Stimulated activated CD4-positive, alpha-beta T cell treated with anti-CD3 and anti-CD28 coated beads, Interleukin-1b, Interleukin-23, amount 100 ng/mL, for 24 hours (primary cell): ENCODE measurements around the gene MACO1.
"Not testable (repeated sequence)": the region's sequence is repeated elsewhere in the genome, so short reads cannot be mapped to it uniquely, and the experiment has no call there.

Experiments
- DNase-seq, 4 experiments: peaks; one replicate each; pipeline ENCODE4 v3.0.0-alpha.2; 2020; ENCODE audit warnings: low read depth in 4 of 4, low spot score in 1 of 4

The MACO1 gene, protein sequence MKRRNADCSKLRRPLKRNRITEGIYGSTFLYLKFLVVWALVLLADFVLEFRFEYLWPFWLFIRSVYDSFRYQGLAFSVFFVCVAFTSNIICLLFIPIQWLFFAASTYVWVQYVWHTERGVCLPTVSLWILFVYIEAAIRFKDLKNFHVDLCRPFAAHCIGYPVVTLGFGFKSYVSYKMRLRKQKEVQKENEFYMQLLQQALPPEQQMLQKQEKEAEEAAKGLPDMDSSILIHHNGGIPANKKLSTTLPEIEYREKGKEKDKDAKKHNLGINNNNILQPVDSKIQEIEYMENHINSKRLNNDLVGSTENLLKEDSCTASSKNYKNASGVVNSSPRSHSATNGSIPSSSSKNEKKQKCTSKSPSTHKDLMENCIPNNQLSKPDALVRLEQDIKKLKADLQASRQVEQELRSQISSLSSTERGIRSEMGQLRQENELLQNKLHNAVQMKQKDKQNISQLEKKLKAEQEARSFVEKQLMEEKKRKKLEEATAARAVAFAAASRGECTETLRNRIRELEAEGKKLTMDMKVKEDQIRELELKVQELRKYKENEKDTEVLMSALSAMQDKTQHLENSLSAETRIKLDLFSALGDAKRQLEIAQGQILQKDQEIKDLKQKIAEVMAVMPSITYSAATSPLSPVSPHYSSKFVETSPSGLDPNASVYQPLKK

DNA sequence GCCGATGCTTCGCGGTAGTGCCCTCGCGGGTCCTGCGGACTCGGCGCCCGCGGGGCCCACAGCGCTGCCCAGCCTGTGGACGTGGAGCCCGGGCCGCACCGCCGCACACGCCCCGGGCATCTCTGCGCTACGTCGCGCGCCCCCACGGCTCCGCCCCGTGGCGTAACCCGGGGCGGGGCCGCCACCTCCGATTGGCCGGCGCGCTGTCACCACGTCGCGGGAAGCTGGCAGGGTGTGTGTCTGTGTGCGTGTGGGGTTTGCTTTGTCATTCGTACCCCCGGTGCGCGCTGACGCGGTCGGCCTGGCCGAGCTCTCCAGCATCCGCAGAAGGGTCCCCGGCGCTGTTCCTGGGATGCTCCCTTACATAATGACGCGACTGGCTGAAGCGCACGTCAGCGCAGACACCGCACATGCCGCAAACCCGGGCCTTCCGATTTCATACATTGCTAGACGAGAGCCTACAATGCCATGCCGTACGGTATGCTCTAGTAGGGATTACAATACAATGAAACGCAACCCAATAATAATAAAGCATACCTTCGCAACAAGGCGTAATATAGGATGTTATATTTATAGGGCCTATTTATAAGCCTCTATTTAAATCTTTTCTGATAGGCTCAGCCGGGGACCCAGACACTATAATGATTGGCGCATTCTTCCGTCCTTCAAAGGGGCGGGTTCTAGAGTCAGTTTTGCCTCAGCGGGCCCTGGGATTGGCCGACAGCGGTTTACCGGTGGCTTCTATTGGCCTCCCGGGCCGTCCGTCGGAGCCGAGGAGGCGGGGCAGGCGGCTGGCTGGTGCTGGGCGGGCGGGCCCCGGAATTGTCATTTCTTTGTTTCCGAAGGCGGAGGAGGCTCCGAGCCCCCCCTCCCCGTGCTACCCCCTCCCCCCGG lies at the start of gene MACO1:
TSS of gene MACO1 (plus strand) at position 825 of the 894 bp plus-strand sequence. CDS start 202 bp downstream, outside the sequence.
- peak; percentile 89 to 94 (median 92) for DNase-seq

DNA sequence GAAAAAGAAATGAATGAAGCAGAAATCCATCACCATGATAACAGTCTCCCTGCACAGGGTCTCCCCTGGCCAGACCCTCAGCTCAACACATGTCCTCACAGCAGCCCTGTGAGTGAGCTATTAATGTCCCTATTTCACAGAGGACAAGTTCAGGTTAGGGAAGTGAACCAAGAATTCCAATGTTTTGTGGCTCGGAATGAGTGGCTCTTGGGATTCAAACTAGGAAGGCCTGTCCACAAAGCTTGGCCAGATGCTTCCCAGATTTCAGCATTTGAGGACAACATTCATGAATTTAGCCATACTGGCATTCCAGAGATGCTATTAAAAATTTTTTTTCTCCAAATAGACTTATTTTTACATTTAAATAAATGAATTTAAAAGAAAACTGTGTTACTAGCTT lies 48.2 kb upstream of the MACO1 start:
- DNase-seq: not testable (repeated sequence)

DNA sequence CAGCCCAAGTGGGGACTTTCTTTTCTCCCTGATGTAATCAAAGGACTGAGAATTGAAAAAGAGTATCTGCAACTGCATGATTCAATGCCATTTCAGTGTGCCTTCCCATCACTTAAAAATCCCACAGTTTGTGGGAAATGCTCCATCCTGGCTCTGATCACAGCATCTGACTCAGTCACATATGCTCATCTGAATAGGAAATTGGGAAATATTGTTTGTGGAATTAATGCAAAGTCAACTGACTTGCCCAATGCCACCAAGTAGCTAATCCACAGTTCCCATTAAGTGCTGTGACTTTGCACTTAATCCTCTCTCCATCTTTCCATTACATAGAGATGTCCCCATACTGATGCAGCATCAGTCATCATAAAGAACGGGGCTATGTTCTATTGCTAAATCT lies 47.6 kb upstream of the MACO1 start:
- DNase-seq: not testable (repeated sequence)

DNA sequence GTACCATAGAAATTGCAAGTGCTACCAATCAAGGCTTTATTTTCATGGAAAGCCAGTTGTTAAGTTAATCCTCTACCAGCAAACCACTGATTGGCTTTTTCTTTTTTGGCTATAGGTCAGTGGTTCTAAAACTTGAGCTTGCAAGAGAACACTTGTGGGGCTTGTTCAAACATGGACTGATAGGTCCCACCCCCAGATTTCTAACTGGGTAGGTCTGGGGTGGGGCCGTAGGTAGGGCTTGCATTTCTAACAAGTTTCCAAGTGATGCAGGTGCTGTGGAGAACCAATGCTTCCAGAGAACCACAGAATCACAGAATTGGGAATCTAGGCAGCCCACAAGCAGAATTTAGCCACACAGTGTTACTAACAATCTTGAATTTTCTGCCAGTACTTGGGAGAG lies 46.8 kb upstream of the MACO1 start:
- DNase-seq: not testable (repeated sequence)

DNA sequence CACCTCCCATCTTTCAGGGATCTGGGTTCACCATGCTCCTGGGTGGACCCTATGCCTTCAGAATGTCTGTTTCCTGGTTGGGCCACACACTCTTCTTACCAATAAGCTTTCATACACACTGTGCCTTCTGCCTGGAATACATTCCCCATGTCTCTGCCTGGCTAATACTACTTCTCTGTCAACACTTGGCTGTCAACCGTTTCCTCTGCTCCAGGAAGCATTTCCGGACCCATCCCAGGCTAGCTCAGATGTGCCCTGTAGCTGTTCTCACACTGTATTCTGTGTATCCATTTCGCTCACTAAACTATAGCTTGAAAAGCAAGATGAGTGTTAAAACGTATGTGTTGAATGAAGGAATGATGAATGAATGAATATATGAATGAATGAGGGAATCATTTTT lies 43.6 kb upstream of the MACO1 start:
- not testable (repeated sequence) for DNase-seq

DNA sequence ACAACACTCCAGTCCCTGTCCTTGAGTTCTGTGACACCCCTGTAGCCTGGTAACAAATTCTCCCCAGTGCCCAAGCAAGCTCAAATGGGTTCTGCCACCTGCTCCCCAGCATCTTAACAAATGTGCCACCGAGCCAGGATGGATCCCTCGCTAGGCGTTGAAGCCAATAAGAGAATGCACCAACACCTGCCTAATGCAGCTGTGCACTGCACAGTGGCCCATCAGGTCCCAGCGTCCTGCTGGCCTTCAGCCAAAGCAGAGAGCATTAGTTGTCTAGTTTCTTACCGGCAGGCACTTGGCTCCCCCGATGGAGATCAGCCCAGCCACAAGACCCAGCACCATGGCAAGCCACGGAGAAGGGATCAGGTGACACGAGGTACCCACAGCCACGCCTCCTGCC lies 42.0 kb upstream of the MACO1 start:
- DNase-seq: not testable (repeated sequence)

DNA sequence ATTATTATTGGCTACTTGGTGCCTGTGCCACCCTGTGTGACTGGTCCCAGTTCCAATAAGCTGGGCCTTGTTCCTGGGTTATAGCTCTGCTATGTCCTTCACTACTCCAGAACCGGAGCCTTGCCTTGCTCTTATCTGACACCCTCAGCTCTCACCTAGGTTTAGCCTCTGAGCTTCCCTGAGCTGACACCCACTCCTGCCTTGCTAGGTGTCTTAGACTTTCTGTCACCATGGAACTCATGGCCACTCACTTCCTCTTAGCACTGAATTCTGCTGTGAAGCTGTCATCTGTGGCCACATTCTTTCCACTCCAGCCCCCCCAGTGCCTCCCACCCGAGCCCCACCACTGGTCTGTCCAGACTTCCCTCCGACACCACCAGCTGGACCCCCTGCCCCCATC lies 41.0 kb upstream of the MACO1 start:
- not testable (repeated sequence) for DNase-seq

DNA sequence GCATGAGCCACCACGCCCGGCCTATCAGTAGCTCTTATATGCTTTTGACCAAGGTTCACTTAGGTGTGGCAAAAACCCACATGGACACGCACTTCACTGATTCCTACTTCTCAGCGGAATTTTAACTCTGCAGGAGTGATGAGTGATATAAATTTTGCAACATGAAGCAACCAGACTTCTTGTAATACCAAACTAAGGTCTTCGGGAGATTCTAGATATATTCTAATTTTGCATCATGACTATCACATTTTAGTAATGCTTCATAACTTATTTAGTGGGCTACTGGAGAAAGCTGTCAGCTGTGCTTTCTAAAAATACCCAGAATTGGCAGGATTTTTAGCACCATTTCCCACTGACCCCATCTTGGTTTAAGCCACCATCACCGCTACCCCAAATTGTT lies 37.9 kb upstream of the MACO1 start:
- DNase-seq: no peak

DNA sequence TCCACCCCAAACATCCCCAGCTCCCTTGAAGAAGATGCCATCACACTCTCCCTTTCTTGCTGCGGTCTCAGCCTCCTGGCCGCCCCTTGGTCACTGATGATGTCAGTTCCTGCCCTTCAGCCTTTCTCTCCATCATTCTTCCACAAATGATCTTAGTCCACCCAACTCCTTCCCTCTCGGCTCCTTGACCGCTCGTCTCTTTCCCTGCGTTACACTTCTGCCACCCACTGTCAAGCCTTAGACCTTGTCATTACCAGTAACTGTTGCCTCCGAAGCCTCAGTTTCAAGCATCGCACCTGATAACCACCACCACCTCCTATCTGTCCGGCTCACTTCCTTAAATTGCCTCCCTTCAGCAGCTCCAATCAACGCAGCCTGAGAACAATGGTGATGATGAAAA lies 33.1 kb upstream of the MACO1 start:
- not testable (repeated sequence) for DNase-seq

DNA sequence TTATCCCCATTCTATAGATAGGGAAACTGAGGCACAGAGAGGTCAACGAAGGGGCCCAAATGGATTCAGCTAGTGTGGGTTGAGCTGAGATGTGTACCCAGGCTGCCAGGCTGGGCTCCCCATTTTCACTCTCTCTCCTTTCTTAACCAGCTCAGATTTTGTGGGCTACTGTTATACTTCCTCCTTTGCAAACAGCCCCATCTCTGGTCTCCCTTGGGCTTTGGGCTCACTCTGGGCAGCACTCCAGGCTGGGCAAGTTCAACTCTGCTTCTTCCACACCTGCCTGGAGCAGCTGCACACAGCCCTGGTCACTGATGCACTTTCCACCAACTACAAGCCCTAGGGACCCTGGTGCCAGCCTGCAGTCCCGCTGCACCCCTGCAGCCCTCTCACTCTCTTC lies 32.6 kb upstream of the MACO1 start:
- DNase-seq: not testable (repeated sequence)

DNA sequence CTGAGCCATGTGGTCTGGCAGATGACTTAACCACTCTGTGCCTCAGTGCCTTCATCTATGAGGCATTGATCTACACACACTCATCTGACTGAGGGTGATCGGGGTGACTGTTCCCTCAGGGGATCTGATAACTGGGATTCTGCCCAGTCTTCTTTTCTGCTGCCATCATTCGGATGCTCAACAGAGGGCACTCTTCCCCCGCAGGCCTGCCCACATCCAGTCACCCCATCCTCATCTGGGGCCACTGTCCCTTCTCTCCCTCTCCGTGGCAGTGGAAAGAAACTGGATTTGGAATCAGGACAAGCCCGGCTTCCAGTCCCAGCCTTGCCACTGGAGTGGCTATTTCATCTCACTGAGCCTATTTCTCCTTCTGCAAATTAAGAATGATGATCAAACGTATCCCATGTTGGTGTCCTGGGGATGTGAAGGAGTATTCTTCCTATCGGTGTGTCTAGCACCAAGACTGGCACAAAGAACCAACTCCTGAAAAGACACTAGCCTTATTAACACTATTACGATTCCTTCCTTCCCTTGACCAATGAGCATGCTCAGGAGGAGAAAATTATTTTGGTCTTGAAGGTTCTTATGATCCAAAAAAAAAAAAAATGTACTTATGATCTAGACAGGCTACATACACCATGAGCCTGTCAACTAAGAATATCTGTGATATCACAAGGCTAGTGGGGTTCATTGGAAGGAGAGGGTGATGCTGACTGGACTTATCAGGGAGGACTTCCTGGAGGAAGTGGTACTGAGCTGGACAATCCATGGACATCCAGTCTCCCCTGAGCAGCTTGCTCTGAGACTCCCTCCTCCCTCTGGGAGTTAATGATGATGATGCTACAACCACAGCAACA lies 27.5 kb upstream of the MACO1 start:
- not testable (repeated sequence) for DNase-seq

DNA sequence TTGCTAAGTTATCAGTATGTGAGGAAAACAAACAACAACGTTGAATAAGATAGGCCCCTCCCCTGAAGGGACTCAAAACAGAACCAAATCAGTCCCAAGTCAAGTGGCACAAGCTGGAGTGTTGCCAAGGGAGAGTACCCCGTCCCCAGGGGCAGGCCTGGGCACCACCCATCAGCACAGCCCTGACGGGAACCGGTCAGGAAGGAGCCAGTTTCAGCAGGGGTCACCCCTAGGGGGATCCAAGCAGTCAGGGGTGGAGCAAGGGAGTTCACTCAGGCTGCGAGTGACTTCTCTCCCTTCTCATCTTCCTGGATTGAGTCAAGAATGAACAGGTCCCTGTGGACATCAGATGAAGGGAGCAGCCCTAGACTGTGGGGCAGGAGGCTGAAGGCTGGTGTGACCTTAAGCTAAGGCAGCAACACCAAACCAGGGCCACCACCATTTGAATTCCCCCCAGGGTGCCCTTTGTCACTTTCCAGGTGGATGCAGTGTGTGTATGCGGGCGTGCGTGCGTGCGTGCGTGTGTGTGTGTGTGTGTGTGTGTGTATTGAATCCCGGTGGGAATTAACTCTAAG lies 24.9 kb upstream of the MACO1 start:
- DNase-seq: not testable (repeated sequence)

DNA sequence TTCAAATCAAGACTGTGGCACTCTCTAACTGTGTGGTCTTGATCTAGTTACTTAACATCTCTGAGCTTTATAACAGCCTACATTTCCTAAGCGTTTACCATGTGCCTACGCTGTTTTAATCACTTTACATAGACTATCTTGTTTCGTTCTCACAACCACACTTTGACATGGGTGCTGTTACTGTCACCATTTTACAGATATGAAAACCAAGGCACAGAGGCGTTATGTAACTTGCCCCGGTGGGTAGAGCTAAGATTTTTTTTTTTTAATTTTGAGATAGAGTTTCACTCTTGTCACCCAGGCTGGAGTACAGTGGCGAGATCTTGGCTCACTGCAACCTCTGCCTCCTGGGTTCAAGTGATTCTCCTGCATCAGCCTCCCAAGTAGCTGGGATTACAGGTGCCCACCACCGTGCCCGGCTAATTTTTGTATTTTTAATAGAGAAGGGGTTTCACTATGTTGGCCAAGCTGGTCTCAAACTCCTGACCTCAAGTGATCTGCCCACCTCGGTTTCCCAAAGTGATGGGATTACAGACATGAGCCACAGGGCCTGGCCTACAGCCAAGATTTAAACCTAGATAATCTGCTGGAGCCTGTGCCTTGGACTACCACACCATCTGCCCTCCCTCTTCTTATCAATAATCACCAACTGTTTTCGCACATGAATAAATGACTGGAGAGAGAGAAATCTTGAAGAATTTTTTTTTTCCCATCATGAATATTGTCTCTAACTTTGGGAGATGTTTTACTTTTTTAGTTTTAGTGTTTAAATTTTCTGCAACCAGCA lies 20.9 kb upstream of the MACO1 start:
- DNase-seq: not testable (repeated sequence)

DNA sequence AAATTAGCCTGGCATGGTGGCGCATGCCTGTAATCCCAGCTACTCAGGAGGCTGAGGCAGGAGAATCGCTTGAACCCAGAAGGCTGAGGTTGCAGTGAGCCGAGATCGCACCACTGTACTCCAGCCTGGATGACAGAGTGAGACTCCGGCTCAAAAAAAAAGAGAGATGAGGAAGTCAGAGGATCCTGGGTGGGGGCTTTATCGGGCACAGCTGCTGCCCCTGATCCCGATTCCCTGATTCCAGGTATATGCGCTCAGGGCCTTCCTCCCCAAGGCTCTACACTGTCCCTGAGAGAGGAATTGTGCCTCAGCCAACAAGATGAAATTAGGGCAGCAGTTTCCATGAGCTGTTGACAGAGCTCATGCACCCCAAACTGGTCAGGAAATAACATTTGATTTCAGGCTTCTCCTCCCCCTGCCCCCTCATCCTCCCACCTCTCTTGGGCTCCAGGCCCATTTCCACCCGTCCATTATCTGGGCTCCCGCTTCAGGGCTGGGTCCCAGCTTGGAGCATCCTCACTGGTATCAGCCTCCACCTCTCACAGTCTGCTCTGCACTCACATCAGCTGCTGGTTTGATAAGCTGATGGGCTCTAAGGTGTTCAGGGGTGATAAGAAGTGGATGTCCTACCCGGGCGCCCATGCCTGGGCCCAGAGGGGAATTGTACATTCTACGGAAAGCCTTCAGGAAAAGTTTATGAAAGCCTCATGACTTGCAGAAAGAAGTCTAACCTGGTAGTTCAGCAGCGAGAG lies 17.6 kb upstream of the MACO1 start:
- not testable (repeated sequence) for DNase-seq

DNA sequence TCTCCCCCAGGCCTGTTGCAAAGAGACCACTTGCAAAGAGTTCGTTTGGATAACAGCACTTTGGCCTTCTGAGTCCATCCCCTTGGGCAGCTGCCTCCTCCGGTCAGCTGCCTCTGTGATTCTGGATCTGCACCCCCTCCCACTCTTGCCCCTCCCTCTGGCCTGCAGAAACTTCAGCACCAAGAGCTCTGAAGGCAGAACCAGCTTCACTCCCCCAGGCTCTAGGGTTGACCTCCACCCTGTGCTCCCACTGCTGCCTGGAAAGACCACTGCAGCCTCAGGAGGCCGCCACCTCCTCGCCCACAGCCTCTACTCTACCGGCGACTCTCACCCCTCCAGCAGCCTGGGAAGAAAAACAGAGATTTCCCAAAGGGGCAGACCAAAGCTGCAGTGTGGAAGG lies 16.5 kb upstream of the MACO1 start:
- DNase-seq: not testable (repeated sequence)

DNA sequence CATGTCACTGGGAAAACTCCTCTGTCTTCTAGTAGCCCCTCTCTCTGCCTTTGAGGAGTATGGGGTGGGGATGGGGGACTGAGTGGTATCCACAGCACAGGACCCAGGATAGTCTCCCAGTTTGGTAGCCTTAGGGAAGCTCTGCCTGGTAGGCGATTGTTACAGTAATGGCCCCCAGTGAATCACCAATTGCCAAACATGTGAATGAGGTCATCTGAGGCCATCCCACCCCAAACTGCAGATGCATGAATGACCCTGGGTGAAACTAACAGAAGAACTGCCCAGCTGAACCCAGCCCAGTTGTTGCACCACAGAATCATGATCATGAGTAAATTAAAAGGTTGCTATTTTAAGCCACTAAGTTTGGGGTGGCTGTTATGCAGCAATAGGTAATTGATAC lies 16.1 kb upstream of the MACO1 start:
- DNase-seq: not testable (repeated sequence)

DNA sequence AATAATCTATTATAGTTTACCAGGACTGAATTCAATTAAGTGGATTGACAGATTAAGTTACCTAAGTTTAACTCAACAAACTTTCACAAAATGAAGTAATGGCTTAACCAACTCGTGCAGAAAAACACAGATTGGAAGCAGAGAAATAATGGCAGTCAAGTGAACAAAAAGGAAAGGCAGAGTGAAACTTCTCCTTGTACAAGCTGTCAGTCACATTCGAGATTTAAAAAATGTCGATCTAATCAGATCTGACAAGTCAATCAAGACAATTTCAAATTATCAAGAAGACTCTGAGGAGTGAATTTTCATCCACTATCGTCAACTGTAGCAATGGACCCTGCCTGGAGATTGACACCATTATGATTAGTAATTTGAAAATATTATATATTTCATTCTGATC lies 13.4 kb upstream of the MACO1 start:
- not testable (repeated sequence) for DNase-seq

DNA sequence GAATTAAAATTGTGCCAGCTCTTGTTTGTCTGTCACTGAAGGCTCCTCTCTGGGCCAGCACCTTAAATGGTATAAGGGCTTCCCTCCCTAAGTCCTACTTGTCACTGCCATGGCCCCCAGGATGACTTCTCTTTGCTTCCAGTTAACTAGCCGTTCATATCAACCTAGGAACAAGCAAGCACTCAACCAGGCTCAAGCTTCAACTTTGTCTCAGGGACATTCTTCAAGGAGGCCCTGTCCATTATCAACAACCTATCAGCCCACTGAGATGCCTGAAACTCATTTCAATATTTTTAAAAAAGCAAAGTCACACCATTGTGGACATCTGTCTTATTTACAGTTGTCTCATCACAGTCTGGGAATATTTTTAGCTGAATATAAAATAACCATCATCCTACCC lies 11.4 kb upstream of the MACO1 start:
- not testable (repeated sequence) for DNase-seq

DNA sequence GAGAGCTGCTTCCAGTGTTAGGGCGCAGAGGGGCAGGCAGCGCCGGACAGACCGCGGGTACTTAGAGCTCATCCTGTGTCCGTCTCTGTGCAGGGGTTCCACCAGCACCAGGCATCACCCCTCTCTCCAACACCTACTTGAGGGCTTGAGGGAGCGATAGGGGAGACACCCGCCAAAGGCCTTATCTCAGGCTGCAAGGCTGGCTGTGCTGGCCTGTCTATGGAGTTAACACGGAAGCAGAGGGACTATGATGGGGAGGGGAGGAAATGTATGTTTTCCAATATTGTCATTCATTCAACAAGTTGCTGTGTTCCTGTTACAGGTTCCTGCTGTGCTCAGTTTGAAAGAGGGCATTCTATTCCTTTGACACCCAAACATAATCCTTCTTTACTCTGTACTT lies 10.0 kb upstream of the MACO1 start, which contains the start of gene RHCE:
TSS of gene RHCE (minus strand) at position 111 of the 400 bp plus-strand sequence. CDS start at position 72, 39 bp downstream.
- not testable (repeated sequence) for DNase-seq
